ENCODE data around the gene DPEP3.
"Not testable (repeated sequence)": the region's sequence is repeated elsewhere in the genome, so short reads cannot be mapped to it uniquely, and the experiment has no call there.

Gene DPEP3

GRCh38 chr16:67982011-67982696, 1.9 kb upstream of the DPEP3 start:
- TF ChIP-seq CTCF (conservative IDR thresholded peaks at IDR 0.05; ENCODE audit: low read length) = no peak
- H3K4me3 ChIP-seq (ENCODE audit: low read length) = no peak overlapping the region
- no peak for DNase-seq (ENCODE audit: low read depth)

GRCh38 chr16:67977469-67978227, 2.7 kb downstream of the DPEP3 start:
- no peak for TF ChIP-seq CTCF (conservative IDR thresholded peaks at IDR 0.05; ENCODE audit: low read length)
- no peak for DNase-seq (ENCODE audit: low read depth)

GRCh38 chr16:67977005-67977404, 3.3 kb downstream of the DPEP3 start:
- DNase-seq (ENCODE audit: low read depth) = no peak
- H3K4me3 ChIP-seq (ENCODE audit: low read length) = no peak overlapping the region
- no peak for TF ChIP-seq CTCF (conservative IDR thresholded peaks at IDR 0.05; ENCODE audit: low read length)

More at GRCh38 chr16:67977469-67978227, 2.7 kb downstream of the DPEP3 start:
- no peak overlapping the region for H3K4me3 ChIP-seq (ENCODE audit: low read length)

GRCh38 chr16:67976205-67976604, 4.1 kb downstream of the DPEP3 start:
- no peak for DNase-seq (ENCODE audit: low read depth)
- no peak overlapping the region for H3K4me3 ChIP-seq (ENCODE audit: low read length)
- TF ChIP-seq CTCF (conservative IDR thresholded peaks at IDR 0.05; ENCODE audit: low read length) = no peak

GRCh38 chr16:67975321-67976105, 4.8 kb downstream of the DPEP3 start:
- no peak overlapping the region for H3K4me3 ChIP-seq (ENCODE audit: low read length)
- no peak for TF ChIP-seq CTCF (conservative IDR thresholded peaks at IDR 0.05; ENCODE audit: low read length)
- DNase-seq (ENCODE audit: low read depth) = no peak

GRCh38 chr16:67972285-67972684, 8.0 kb downstream of the DPEP3 start:
- not testable (repeated sequence) for H3K4me3 ChIP-seq (ENCODE audit: low read length); DNase-seq (ENCODE audit: low read depth)

GRCh38 chr16:67971111-67971510, 9.2 kb downstream of the DPEP3 start:
- H3K4me3 ChIP-seq (ENCODE audit: low read length) = no peak overlapping the region
- DNase-seq (ENCODE audit: low read depth) = no peak
- no peak for TF ChIP-seq CTCF (conservative IDR thresholded peaks at IDR 0.05; ENCODE audit: low read length)
